Ovary (tissue), 9 donors: ENCODE results near the gene PCYT2. TPM values are rescaled to one million over a fixed set of nuclear protein-coding genes. Genes with fewer than 3 reads are reported as not detected.

Experiments used
- DNase-seq, 5 donors: peaks; one replicate each; pipeline ENCODE4 v3.0.0-alpha.2; 2019 to 2020
- H3K27ac ChIP-seq, 2 donors: fragments of 200-600 bp; one replicate each; pipeline versions ENCODE4 v1.5.1 to v1.8.0; 2019 to 2022
- H3K27me3 ChIP-seq: fragments of 200-600 bp; one replicate; pipeline ENCODE4 v1.8.0; 2022
- H3K36me3 ChIP-seq: fragments of 200-600 bp; sonication (generic); one replicate; pipeline ENCODE4 v1.5.1; 2019
- H3K4me1 ChIP-seq: one replicate; pipeline ENCODE4 v1.8.1; 2013; ENCODE audit warnings: mild to moderate bottlenecking, moderate library complexity; ENCODE audit not compliant: insufficient read depth
- H3K4me3 ChIP-seq: fragments of 200-600 bp; sonication (generic); one replicate; pipeline ENCODE4 v1.5.1; 2017
- H3K9me3 ChIP-seq, 2 donors: fragments of 200-600 bp in 1 of 2; sonication (generic) in 1 of 2; one replicate each; pipeline versions ENCODE4 v1.5.1 to v1.8.1; 2013 to 2019; ENCODE audit warnings: mild to moderate bottlenecking in 1 of 2, moderate library complexity in 1 of 2
- CTCF ChIP-seq, 3 donors: fragments of 450-650 bp in 2 of 3; fragments of 200-600 bp in 1 of 3; IDR thresholded peaks; one replicate each; pipeline versions ENCODE4 v1.5.1 to v1.8.0; 2016 to 2022; ENCODE audit warnings: antibody characterized with exemption in 3 of 3, mild to moderate bottlenecking in 1 of 3
- EP300 ChIP-seq: sonication (generic); formaldehyde crosslinking; IDR thresholded peaks from one replicate; pipeline ENCODE4 v1.6.1; 2017; ENCODE audit warnings: antibody characterized with exemption
- POLR2A ChIP-seq: fragments of 450-650 bp; IDR thresholded peaks from one replicate; pipeline ENCODE4 v1.6.1; 2017; ENCODE audit warnings: antibody characterized with exemption, mild to moderate bottlenecking, moderate library complexity
- WGBS, 3 donors: extraction: QIAGEN DNeasy Blood & Tissue Kit in 1 of 3; methylation state at CpG; one replicate each; pipeline versions ENCODE4 v1.1.5 to v1.1.7; 2013 to 2017; 5-methylcytosine and 5-hydroxymethylcytosine counted together
- intact Hi-C, 4 donors: fragments of 100-400 bp; cut with DNase I; formaldehyde crosslinking; loops; one replicate each; pipeline versions ENCODE4 v1.11.0 to v1.15.1; 2022 to 2023
- polyA plus RNA-seq, 2 donors: library from polyadenylated mRNA; stranded (reverse); fragments of 200-250 nt in 1 of 2; fragments of 350-450 nt in 1 of 2; fragmentation: Illumina TruSeq in 1 of 2; extraction: RNeasy Lipid Tissue Mini Kit (QIAGEN cat#74804) in 1 of 2; gene quantifications; one replicate each; pipeline ENCODE4 v1.2.3, GENCODE V29; 2013 to 2014
- total RNA-seq, 7 donors: library from RNA; depleted of rRNA in 2 of 7; stranded (reverse); fragments of >200 nt in 2 of 7; fragmentation: NEBNext Ultra II Directional in 3 of 7; extraction: Animal tissue kit (Norgen Biotek cat#: 25700) in 3 of 7; gene quantifications; one replicate each; pipeline versions ENCODE4 v1.1.0 to v1.2.4, GENCODE V29; 2016 to 2023
- donor health status: DM: no; HTN: no; CAD: no; lungs with moderate emphysema.
- donor health status: DM: no; HTN: no; CAD: no.
- donor health status: Bipolar disorder and iron deficiency.
- donor health status: DM: yes; HTN: yes; CAD: no.
- donor health status: DM: no; HTN: no; CAD: no.
- donor health status: DM: yes; HTN: yes; CAD: no.

The PCYT2 gene
- total and polyA plus RNA-seq, 9 donors: 12.6 to 71.4 (median 25.7) TPM

- Histone ChIP-seq H3K27ac (no peak overlapping the region), H3K9me3 (no peaks in the 10 kb centered on the region), H3K4me1 (peaks cover 2% of the 10 kb centered on the region), H3K36me3 (no peaks in the 10 kb centered on the region), H3K4me3 (no peak overlapping the region), H3K27me3 (no peaks in the 10 kb centered on the region)
- intact Hi-C loops: no loop called here
- TF ChIP-seq CTCF (IDR thresholded peaks at IDR 0.05) (no peak), EP300 (no peak), POLR2A (no peak)
- WGBS, 3 donors: 85 to 95% (median 89%) methylated on average over 24 of the region's 24 CpGs
- peak in 1 of 5 donors; percentile 24 for DNase-seq
Measured at GRCh38 chr17:81903896-81904599, 7.2 kb downstream of the PCYT2 start.

- Histone ChIP-seq H3K27ac (no peak overlapping the region), H3K36me3 (no peaks in the 10 kb centered on the region), H3K27me3 (no peaks in the 10 kb centered on the region), H3K9me3 (no peaks in the 10 kb centered on the region), H3K4me1 (peaks cover 2% of the 10 kb centered on the region), H3K4me3 (no peak overlapping the region)
- no peak for DNase-seq
- WGBS, 3 donors: 90 to 95% (median 92%) methylated on average over 10 of the region's 10 CpGs
- TF ChIP-seq POLR2A: no peak
- no peak for TF ChIP-seq CTCF (IDR thresholded peaks at IDR 0.05)
- no peak for TF ChIP-seq EP300
- intact Hi-C loops: no loop called here
Measured at GRCh38 chr17:81903415-81903831, 7.8 kb downstream of the PCYT2 start.

GRCh38 chr17:81902653-81903414, 8.4 kb downstream of the PCYT2 start:
- H3K4me1 ChIP-seq: peaks cover 2% of the 10 kb centered on the region
- H3K36me3 ChIP-seq: no peaks in the 10 kb centered on the region
- 33 to 40% (median 37%) methylated on average over 46 to 47 of the region's 47 CpGs for WGBS, 3 donors
- no peak for TF ChIP-seq POLR2A
- TF ChIP-seq EP300: no peak
- no peak for TF ChIP-seq CTCF (IDR thresholded peaks at IDR 0.05)
- H3K27me3 ChIP-seq: no peaks in the 10 kb centered on the region
- H3K27ac ChIP-seq: no peak overlapping the region
- no peaks in the 10 kb centered on the region for H3K9me3 ChIP-seq
- intact Hi-C loops: no loop called here
- peak in 3 of 5 donors; percentile 33 to 48 (median 41) for DNase-seq
- H3K4me3 ChIP-seq: no peak overlapping the region

GRCh38 chr17:81902023-81902652, 9.1 kb downstream of the PCYT2 start, which contains the start of gene NPB:
TSS of gene NPB (plus strand) at chr17:81902238. CDS start at chr17:81902278, 40 bp downstream.
- DNase-seq: peak in 3 of 5 donors; percentile 20 to 56 (median 38)
- Histone ChIP-seq H3K4me1 (peaks cover 2% of the 10 kb centered on the region), H3K36me3 (no peaks in the 10 kb centered on the region), H3K9me3 (no peaks in the 10 kb centered on the region), H3K27ac (no peak within 1 kb of the TSS), H3K27me3 (no peaks in the 10 kb centered on the region), H3K4me3 (no peak within 1 kb of the TSS)
- no peak for TF ChIP-seq EP300
- no peak for TF ChIP-seq POLR2A
- no peak for TF ChIP-seq CTCF (IDR thresholded peaks at IDR 0.05)
- WGBS, 3 donors: 1% methylated on average over 25 to 79 of the region's 79 CpGs
- intact Hi-C loops: no loop called here
